HEK293T (cell line): ENCODE data around the gene AQP12B.
"Not testable (repeated sequence)": the region's sequence is repeated elsewhere in the genome, so short reads cannot be mapped to it uniquely, and the experiment has no call there.

Experiments used
- CTCF ChIA-PET: fragments of 350-600 bp; formaldehyde crosslinking; extraction: SDS; loops from one replicate; lab custom pipeline; 2021; ENCODE audit warnings: antibody characterized with exemption, inconsistent platforms; lab: Yijun Ruan, JAX
- POLR2A ChIA-PET: fragments of 350-600 bp; formaldehyde crosslinking; extraction: SDS; loops from one replicate; lab custom pipeline; 2020; ENCODE audit warnings: antibody characterized with exemption, inconsistent platforms; lab: Yijun Ruan, JAX
- DNase-seq: peaks from one replicate; pipeline ENCODE4 v3.0.0; 2012; ENCODE audit warnings: mixed read lengths; ENCODE audit errors: extremely low spot score
- ARNT ChIP-seq: fragments of 450-650 bp; IDR thresholded peaks from 2 replicates; pipeline ENCODE4 v1.6.1; 2017; ENCODE audit warnings: mild to moderate bottlenecking
- BHLHE40 ChIP-seq: fragments of 450-650 bp; IDR thresholded peaks from 2 replicates; pipeline ENCODE4 v1.6.1; 2016; ENCODE audit warnings: mild to moderate bottlenecking, moderate library complexity, borderline replicate concordance
- CTBP1 ChIP-seq: fragments of 450-650 bp; IDR thresholded peaks from 2 replicates; pipeline ENCODE4 v1.6.1; 2016; ENCODE audit warnings: borderline replicate concordance
- ELF4 ChIP-seq: fragments of 450-650 bp; IDR thresholded peaks from 2 replicates; pipeline ENCODE4 v1.6.1; 2017; ENCODE audit warnings: antibody characterized with exemption
- FOXA1 ChIP-seq: fragments of 450-650 bp; IDR thresholded peaks from 2 replicates; pipeline ENCODE4 v1.6.1; 2016; ENCODE audit warnings: mild to moderate bottlenecking
- FOXK2 ChIP-seq: fragments of 450-650 bp; IDR thresholded peaks from 2 replicates; pipeline ENCODE4 v1.6.1; 2016; ENCODE audit warnings: mild to moderate bottlenecking
- FOXM1 ChIP-seq: fragments of 450-650 bp; IDR thresholded peaks from 2 replicates; pipeline ENCODE4 v1.6.1; 2017; ENCODE audit warnings: mild to moderate bottlenecking, borderline replicate concordance
- HDGF ChIP-seq: fragments of 450-650 bp; IDR thresholded peaks from 2 replicates; pipeline ENCODE4 v1.6.1; 2017; ENCODE audit warnings: antibody characterized with exemption, borderline replicate concordance
- L3MBTL2 ChIP-seq: fragments of 450-650 bp; conservative IDR thresholded peaks from 2 replicates; pipeline ENCODE4 v1.6.1; 2016; ENCODE audit warnings: mild to moderate bottlenecking
- LEF1 ChIP-seq: fragments of 450-650 bp; IDR thresholded peaks from 2 replicates; pipeline ENCODE4 v1.6.1; 2017; ENCODE audit warnings: mild to moderate bottlenecking, borderline replicate concordance
- NFRKB ChIP-seq: fragments of 450-650 bp; IDR thresholded peaks from 2 replicates; pipeline ENCODE4 v1.6.1; 2016; ENCODE audit warnings: mild to moderate bottlenecking, moderate library complexity
- PKNOX1 ChIP-seq: fragments of 450-650 bp; IDR thresholded peaks from 2 replicates; pipeline ENCODE4 v1.6.1; 2016
- SP1 ChIP-seq: fragments of 450-650 bp; IDR thresholded peaks from 2 replicates; pipeline ENCODE4 v1.6.1; 2017
- SUZ12 ChIP-seq: fragments of 450-650 bp; IDR thresholded peaks from 2 replicates; pipeline ENCODE4 v1.6.1; 2016; ENCODE audit warnings: mild to moderate bottlenecking
- TARDBP ChIP-seq: fragments of 450-650 bp; IDR thresholded peaks from 2 replicates; pipeline ENCODE4 v1.6.1; 2016
- ZNF384 ChIP-seq: fragments of 450-650 bp; IDR thresholded peaks from 2 replicates; pipeline ENCODE4 v1.6.1; 2016

Gene AQP12B

GRCh38 chr2:240686460-240686859, 3.8 kb upstream of the AQP12B start:
- CTCF ChIA-PET = no interaction called here
- no peak for TF ChIP-seq ELF4
- TF ChIP-seq CTBP1 = no peak
- no peak for TF ChIP-seq HDGF
- no peak for TF ChIP-seq BHLHE40
- TF ChIP-seq ARNT = no peak
- TF ChIP-seq ZNF384 = no peak
- no peak for TF ChIP-seq FOXA1
- TF ChIP-seq PKNOX1 = no peak
- TF ChIP-seq TARDBP = no peak
- no peak for TF ChIP-seq SUZ12
- no peak for TF ChIP-seq SP1
- TF ChIP-seq FOXK2 = no peak
- no peak for TF ChIP-seq FOXM1
- no peak for TF ChIP-seq L3MBTL2
- TF ChIP-seq LEF1 = no peak
- no peak for TF ChIP-seq NFRKB
- no peak for DNase-seq
- POLR2A ChIA-PET = no interaction called here

DNA sequence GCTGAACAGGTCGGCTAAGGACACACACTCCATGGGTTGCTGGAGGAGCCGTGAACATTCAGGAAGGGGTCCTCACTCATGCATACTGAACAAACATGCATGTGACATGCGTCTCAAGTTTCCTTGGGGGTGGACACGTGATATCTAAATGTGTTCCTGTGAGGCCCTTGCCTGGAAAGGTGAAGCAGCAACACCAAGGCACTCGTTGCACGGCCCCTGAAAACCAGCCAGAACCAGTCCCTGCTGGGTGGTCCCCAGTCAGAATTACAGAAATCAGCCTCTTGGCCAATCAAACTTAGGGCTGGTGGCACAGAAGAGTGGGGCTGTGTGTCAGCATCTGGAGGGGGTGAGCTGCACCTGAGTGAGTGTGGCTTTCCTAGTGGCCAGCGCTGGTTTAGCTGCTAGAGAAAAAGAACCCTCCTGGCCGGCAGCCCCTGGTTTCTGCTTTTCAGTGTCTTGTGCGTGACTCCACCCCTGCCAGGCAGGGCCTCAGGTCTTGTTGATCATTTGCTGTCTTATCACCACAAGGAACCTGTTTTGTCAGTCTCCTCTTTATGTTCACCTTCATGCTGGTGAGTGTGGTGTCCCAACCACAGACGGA, 3.2 kb upstream of the AQP12B start:
- ChIA-PET POLR2A (no interaction called here), CTCF (interaction anchor here (1.2 kb wide), 1 partner anchor 154 kb away, joined by 5 read pairs; no protein-coding TSS in a partner anchor)
- TF ChIP-seq ZNF384 = no peak
- no peak for TF ChIP-seq FOXA1
- no peak for TF ChIP-seq LEF1
- no peak for TF ChIP-seq PKNOX1
- TF ChIP-seq ARNT = no peak
- no peak for TF ChIP-seq L3MBTL2
- TF ChIP-seq FOXM1 = no peak
- no peak for TF ChIP-seq SUZ12
- no peak for TF ChIP-seq ELF4
- no peak for TF ChIP-seq FOXK2
- TF ChIP-seq NFRKB = no peak
- TF ChIP-seq TARDBP = no peak
- no peak for TF ChIP-seq SP1
- DNase-seq = no peak

- DNase-seq, POLR2A ChIA-PET: not testable (repeated sequence)
- CTCF ChIA-PET = interaction anchor here (1.2 kb wide), 1 partner anchor 156 kb away, joined by 5 read pairs; no protein-coding TSS in a partner anchor
These were observed 1.5 kb upstream of the AQP12B start for GRCh38 chr2:240683980-240684728.

- DNase-seq, POLR2A ChIA-PET, CTCF ChIA-PET: not testable (repeated sequence)
These were observed 769 bp upstream of the AQP12B start for GRCh38 chr2:240683329-240683979.

- POLR2A ChIA-PET, CTCF ChIA-PET, DNase-seq: not testable (repeated sequence)
These were observed 2.5 kb downstream of the AQP12B start for GRCh38 chr2:240680185-240680584.

- DNase-seq, CTCF ChIA-PET, POLR2A ChIA-PET: not testable (repeated sequence)
These were observed 3.8 kb downstream of the AQP12B start for GRCh38 chr2:240678909-240679308.

DNA sequence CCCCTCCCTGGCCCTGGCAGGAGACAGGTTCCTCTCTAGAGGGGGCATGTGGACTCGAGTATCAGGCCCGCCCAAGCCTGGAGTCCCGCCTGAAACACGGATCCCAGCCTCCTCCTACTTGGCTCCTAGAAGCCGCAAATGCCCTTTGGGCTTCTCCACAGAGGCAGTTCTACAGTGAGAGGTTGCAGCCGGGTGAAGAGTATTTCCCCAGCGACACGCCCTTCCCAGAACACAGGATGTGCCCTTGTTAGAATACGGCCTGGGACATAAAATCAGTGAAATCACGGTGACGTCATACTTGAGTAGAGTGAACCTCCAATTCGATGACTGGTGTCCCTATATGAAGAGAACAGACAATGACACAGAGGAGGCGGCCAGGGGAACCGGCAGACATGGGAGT, 4.6 kb downstream of the AQP12B start:
- not testable (repeated sequence) for DNase-seq

GRCh38 chr2:240675345-240675744, 7.3 kb downstream of the AQP12B start:
- CTCF ChIA-PET, DNase-seq, POLR2A ChIA-PET: not testable (repeated sequence)

More for the DNA sequence above, 4.6 kb downstream of the AQP12B start:
- POLR2A ChIA-PET, CTCF ChIA-PET: not testable (repeated sequence)

- POLR2A ChIA-PET, CTCF ChIA-PET, DNase-seq: not testable (repeated sequence)
These were observed 8.1 kb downstream of the AQP12B start for GRCh38 chr2:240674461-240675184.
